GM23338 (cell line): ENCODE data around the gene LYZL1.

ENCODE experiments used
- CREB1 ChIP-seq: fragments of 250-450 bp; sonication (Bioruptor Pico); IDR thresholded peaks from 2 replicates; pipeline ENCODE4 v1.5.0; 2020; ENCODE audit warnings: low read depth, mild to moderate bottlenecking, moderate library complexity
- EZH2 ChIP-seq: fragments of 200-600 bp; sonication (generic); IDR thresholded peaks from one replicate; pipeline ENCODE4 v1.8.0; 2017; ENCODE audit warnings: antibody characterized with exemption, mild to moderate bottlenecking, low read depth; ENCODE audit not compliant: unreplicated experiment
- EZH2phosphoT487 ChIP-seq: fragments of 200-600 bp; sonication (generic); IDR thresholded peaks from one replicate; pipeline ENCODE4 v1.8.1; 2018; ENCODE audit warnings: antibody characterized with exemption; ENCODE audit not compliant: unreplicated experiment
- JUNB ChIP-seq: IDR thresholded peaks from one replicate; pipeline ENCODE4 v1.6.1; 2016; ENCODE audit warnings: antibody characterized with exemption; ENCODE audit not compliant: unreplicated experiment
- POLR2AphosphoS5 ChIP-seq: IDR thresholded peaks from 2 replicates; pipeline ENCODE4 v1.6.1; 2016; ENCODE audit warnings: antibody characterized with exemption, low read depth
- ZNF331 ChIP-seq: fragments of 250-450 bp; sonication (Bioruptor Pico); IDR thresholded peaks from 2 replicates; pipeline ENCODE4 v1.5.0; 2020; ENCODE audit warnings: low read depth, mild to moderate bottlenecking, moderate library complexity
- TF ChIP-seq, protein P1 (sequence below), 2 experiments: fragments of 200-600 bp in 1 of 2; sonication (generic) in 1 of 2; conservative IDR thresholded peaks; 2 replicates each; pipeline versions ENCODE4 v1.5.1 to v1.6.1; 2016 to 2017; ENCODE audit warnings: antibody characterized with exemption in 2 of 2, low read depth in 2 of 2, mild to moderate bottlenecking in 2 of 2, moderate library complexity in 1 of 2
- TF ChIP-seq, protein P2 (sequence below): IDR thresholded peaks from one replicate; pipeline ENCODE4 v1.6.1; 2018; ENCODE audit warnings: antibody characterized with exemption; ENCODE audit not compliant: unreplicated experiment
- TF ChIP-seq, protein P3 (sequence below): IDR thresholded peaks from 2 replicates; pipeline ENCODE4 v1.6.1; 2016; ENCODE audit warnings: antibody characterized with exemption

DNA sequence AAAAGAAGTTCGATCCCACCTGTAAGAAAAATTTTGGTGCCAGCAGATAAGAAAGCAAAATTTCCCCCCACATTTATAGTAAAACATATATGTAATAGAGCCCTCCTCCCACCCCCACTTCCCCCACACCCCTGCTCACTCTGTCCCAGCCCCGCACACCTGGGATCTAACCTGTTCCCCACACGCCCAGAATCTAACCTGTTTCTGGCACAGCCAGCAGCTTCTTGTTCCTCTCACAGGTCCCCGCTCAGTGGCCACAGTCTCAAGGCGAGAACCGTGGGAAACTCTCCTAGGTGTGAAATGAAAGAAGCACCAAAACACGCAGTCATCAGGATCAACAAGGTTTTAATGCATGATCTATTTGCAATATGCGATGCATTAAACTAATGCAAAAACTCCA lies 32.8 kb downstream of the LYZL1 start:
- TF ChIP-seq, protein P1, sequence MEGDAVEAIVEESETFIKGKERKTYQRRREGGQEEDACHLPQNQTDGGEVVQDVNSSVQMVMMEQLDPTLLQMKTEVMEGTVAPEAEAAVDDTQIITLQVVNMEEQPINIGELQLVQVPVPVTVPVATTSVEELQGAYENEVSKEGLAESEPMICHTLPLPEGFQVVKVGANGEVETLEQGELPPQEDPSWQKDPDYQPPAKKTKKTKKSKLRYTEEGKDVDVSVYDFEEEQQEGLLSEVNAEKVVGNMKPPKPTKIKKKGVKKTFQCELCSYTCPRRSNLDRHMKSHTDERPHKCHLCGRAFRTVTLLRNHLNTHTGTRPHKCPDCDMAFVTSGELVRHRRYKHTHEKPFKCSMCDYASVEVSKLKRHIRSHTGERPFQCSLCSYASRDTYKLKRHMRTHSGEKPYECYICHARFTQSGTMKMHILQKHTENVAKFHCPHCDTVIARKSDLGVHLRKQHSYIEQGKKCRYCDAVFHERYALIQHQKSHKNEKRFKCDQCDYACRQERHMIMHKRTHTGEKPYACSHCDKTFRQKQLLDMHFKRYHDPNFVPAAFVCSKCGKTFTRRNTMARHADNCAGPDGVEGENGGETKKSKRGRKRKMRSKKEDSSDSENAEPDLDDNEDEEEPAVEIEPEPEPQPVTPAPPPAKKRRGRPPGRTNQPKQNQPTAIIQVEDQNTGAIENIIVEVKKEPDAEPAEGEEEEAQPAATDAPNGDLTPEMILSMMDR (conservative IDR thresholded peaks at IDR 0.05; ENCODE audit: low read depth in 2 of 2) = no peak
- TF ChIP-seq EZH2phosphoT487 = no peak
- TF ChIP-seq, protein P2, sequence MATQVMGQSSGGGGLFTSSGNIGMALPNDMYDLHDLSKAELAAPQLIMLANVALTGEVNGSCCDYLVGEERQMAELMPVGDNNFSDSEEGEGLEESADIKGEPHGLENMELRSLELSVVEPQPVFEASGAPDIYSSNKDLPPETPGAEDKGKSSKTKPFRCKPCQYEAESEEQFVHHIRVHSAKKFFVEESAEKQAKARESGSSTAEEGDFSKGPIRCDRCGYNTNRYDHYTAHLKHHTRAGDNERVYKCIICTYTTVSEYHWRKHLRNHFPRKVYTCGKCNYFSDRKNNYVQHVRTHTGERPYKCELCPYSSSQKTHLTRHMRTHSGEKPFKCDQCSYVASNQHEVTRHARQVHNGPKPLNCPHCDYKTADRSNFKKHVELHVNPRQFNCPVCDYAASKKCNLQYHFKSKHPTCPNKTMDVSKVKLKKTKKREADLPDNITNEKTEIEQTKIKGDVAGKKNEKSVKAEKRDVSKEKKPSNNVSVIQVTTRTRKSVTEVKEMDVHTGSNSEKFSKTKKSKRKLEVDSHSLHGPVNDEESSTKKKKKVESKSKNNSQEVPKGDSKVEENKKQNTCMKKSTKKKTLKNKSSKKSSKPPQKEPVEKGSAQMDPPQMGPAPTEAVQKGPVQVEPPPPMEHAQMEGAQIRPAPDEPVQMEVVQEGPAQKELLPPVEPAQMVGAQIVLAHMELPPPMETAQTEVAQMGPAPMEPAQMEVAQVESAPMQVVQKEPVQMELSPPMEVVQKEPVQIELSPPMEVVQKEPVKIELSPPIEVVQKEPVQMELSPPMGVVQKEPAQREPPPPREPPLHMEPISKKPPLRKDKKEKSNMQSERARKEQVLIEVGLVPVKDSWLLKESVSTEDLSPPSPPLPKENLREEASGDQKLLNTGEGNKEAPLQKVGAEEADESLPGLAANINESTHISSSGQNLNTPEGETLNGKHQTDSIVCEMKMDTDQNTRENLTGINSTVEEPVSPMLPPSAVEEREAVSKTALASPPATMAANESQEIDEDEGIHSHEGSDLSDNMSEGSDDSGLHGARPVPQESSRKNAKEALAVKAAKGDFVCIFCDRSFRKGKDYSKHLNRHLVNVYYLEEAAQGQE = no peak
- TF ChIP-seq POLR2AphosphoS5 = no peak
- no peak for TF ChIP-seq CREB1 (CRISPR knock-in tag)
- no peak for TF ChIP-seq EZH2
- TF ChIP-seq, protein P3, sequence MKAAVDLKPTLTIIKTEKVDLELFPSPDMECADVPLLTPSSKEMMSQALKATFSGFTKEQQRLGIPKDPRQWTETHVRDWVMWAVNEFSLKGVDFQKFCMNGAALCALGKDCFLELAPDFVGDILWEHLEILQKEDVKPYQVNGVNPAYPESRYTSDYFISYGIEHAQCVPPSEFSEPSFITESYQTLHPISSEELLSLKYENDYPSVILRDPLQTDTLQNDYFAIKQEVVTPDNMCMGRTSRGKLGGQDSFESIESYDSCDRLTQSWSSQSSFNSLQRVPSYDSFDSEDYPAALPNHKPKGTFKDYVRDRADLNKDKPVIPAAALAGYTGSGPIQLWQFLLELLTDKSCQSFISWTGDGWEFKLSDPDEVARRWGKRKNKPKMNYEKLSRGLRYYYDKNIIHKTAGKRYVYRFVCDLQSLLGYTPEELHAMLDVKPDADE = no peak
- TF ChIP-seq JUNB = no peak
- TF ChIP-seq ZNF331 = no peak
